Measurements from ENCODE around the gene LASP1.

The LASP1 gene

GRCh38 chr17:38868817-38869525 lies 887 bp upstream of the LASP1 start:
- DNase-seq: peak in 54 of 56 donors; percentile 54 to 95 (median 82)

GRCh38 chr17:38870259-38871165 lies 654 bp downstream of the LASP1 start:
- DNase-seq: peak in 43 of 56 donors; percentile 32 to 78 (median 65)

GRCh38 chr17:38871247-38872015 lies 1.6 kb downstream of the LASP1 start:
- peak in 4 of 56 donors; percentile 13 to 39 (median 26) for DNase-seq

- DNase-seq: no peak
Observed at GRCh38 chr17:38872027-38872511, 2.2 kb downstream of the LASP1 start.

- DNase-seq: peak in 5 of 56 donors; percentile 6 to 57 (median 12)
Observed at GRCh38 chr17:38872671-38873385, 3.0 kb downstream of the LASP1 start.

GRCh38 chr17:38873640-38874380 lies 4.0 kb downstream of the LASP1 start:
- no peak for DNase-seq

- DNase-seq: peak in 10 of 56 donors; percentile 12 to 52 (median 31)
Observed at GRCh38 chr17:38874505-38875400, 4.9 kb downstream of the LASP1 start.

- DNase-seq: no peak
Observed at GRCh38 chr17:38875477-38876075, 5.7 kb downstream of the LASP1 start.

GRCh38 chr17:38877130-38877851 lies 7.4 kb downstream of the LASP1 start:
- DNase-seq: peak in 26 of 56 donors; percentile 12 to 74 (median 43)

- DNase-seq: peak in 1 of 56 donors; percentile 18
Observed at GRCh38 chr17:38879878-38880665, 10.2 kb downstream of the LASP1 start.

GRCh38 chr17:38881600-38882191 lies 11.8 kb downstream of the LASP1 start:
- peak in 22 of 56 donors; percentile 11 to 64 (median 28) for DNase-seq

- DNase-seq: no peak
Observed at GRCh38 chr17:38882870-38883269, 13.0 kb downstream of the LASP1 start.

- peak in 9 of 56 donors; percentile 28 to 65 (median 41) for DNase-seq
Observed at GRCh38 chr17:38883592-38884526, 14.0 kb downstream of the LASP1 start.

GRCh38 chr17:38885044-38885727 lies 15.3 kb downstream of the LASP1 start:
- DNase-seq: no peak

Measured in nucleus accumbens (tissue), 56 donors.